Body of pancreas (tissue), 4 donors: ENCODE data around the gene BNIP1.

Source experiments
- CTCF ChIP-seq, 7 experiments: fragments of 450-650 bp in 4 of 7; fragments of 200-600 bp in 3 of 7; sonication (generic) in 3 of 7; IDR thresholded peaks; one replicate each; pipeline ENCODE4 v1.5.1; 2016 to 2019; ENCODE audit warnings: antibody characterized with exemption in 7 of 7
- POLR2A ChIP-seq, 3 donors: fragments of 450-650 bp; IDR thresholded peaks; one replicate each; pipeline ENCODE4 v1.6.1; 2016; ENCODE audit warnings: antibody characterized with exemption in 3 of 3, mild to moderate bottlenecking in 2 of 3

- TF ChIP-seq CTCF (IDR thresholded peaks at IDR 0.05) = no peak
- no peak for TF ChIP-seq POLR2A (IDR thresholded peaks at IDR 0.05)
Observed at GRCh38 chr5:173108914-173109313, 35.4 kb upstream of the BNIP1 start.
